OCI-LY7 (cell line): ENCODE measurements around the gene GPR78.

Source experiments
- EZH2phosphoT487 ChIP-seq: fragments of 200-600 bp; sonication (generic); IDR thresholded peaks from 2 replicates; pipeline ENCODE4 v1.6.1; 2018; ENCODE audit warnings: low read depth, borderline replicate concordance, mild to moderate bottlenecking, mixed run types, antibody characterized with exemption, low read length, moderate library complexity, mixed read lengths
- TF ChIP-seq, protein P1 (sequence below): fragments of 200-600 bp; sonication (generic); conservative IDR thresholded peaks from 2 replicates; pipeline ENCODE4 v1.5.1; 2014; ENCODE audit warnings: mild to moderate bottlenecking, antibody characterized with exemption, low read length, moderate library complexity, mixed read lengths

DNA sequence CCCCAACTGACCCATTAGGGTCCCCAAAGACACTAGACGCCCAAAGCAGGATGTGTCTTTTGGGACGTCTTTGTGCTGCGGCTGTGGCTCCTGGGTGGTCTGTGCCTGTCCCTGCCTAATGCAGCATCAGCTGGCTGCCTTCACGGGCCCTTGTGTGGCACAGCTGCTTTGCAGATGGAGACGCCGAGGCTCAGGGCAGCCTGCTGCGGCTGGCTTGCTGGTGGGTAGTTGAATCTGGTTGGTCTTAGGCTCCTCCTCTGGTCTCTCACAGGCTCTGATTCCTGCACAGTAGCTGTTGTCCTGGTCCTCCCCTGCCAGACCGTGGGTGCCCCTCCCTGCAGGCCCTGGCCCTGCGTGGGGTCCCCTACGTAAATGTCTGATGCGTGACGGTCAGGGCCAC is 20.5 kb downstream of the GPR78 start:
- TF ChIP-seq, protein P1, sequence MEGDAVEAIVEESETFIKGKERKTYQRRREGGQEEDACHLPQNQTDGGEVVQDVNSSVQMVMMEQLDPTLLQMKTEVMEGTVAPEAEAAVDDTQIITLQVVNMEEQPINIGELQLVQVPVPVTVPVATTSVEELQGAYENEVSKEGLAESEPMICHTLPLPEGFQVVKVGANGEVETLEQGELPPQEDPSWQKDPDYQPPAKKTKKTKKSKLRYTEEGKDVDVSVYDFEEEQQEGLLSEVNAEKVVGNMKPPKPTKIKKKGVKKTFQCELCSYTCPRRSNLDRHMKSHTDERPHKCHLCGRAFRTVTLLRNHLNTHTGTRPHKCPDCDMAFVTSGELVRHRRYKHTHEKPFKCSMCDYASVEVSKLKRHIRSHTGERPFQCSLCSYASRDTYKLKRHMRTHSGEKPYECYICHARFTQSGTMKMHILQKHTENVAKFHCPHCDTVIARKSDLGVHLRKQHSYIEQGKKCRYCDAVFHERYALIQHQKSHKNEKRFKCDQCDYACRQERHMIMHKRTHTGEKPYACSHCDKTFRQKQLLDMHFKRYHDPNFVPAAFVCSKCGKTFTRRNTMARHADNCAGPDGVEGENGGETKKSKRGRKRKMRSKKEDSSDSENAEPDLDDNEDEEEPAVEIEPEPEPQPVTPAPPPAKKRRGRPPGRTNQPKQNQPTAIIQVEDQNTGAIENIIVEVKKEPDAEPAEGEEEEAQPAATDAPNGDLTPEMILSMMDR, result no peak
- no peak for TF ChIP-seq EZH2phosphoT487
